MV-4-11 (cell line): ENCODE results near the gene UBE2G2.

Source experiments
- DNase-seq: peaks from one replicate; lab custom pipeline; 2025; lab: John Stamatoyannopoulos, UW

UBE2G2 gene

GRCh38 chr21:44801468-44802395 is at the start of gene UBE2G2:
UBE2G2 (minus strand) TSS chr21:44801820; CDS start chr21:44801748, 72 bp downstream.
- DNase-seq = peak; percentile 70

GRCh38 chr21:44850905-44851657 is 49.5 kb upstream of the UBE2G2 start:
- no peak for DNase-seq

- DNase-seq = no peak
Measured at GRCh38 chr21:44850208-44850800, 48.7 kb upstream of the UBE2G2 start.

- DNase-seq = peak; percentile 86
Measured at GRCh38 chr21:44849616-44850130, 48.1 kb upstream of the UBE2G2 start.

- no peak for DNase-seq
Measured at GRCh38 chr21:44848821-44849521, 47.4 kb upstream of the UBE2G2 start.

- no peak for DNase-seq
Measured at GRCh38 chr21:44847261-44848056, 45.8 kb upstream of the UBE2G2 start.

GRCh38 chr21:44846485-44847260 is 45.1 kb upstream of the UBE2G2 start:
- peak; percentile 85 for DNase-seq

GRCh38 chr21:44846224-44846484 is 44.5 kb upstream of the UBE2G2 start:
- no peak for DNase-seq

- DNase-seq = peak; percentile 77
Measured at GRCh38 chr21:44845418-44846223, 44.0 kb upstream of the UBE2G2 start.

GRCh38 chr21:44844256-44844655 is 42.6 kb upstream of the UBE2G2 start:
- no peak for DNase-seq

GRCh38 chr21:44842721-44843445 is 41.3 kb upstream of the UBE2G2 start:
- no peak for DNase-seq

- no peak for DNase-seq
Measured at GRCh38 chr21:44842087-44842486, 40.5 kb upstream of the UBE2G2 start.

GRCh38 chr21:44840771-44841170 is 39.2 kb upstream of the UBE2G2 start:
- no peak for DNase-seq

- no peak for DNase-seq
Measured at GRCh38 chr21:44838951-44839350, 37.3 kb upstream of the UBE2G2 start.

GRCh38 chr21:44838039-44838895 is 36.6 kb upstream of the UBE2G2 start:
- no peak for DNase-seq

- DNase-seq = no peak
Measured at GRCh38 chr21:44837537-44837936, 35.9 kb upstream of the UBE2G2 start.

GRCh38 chr21:44836666-44837471 is 35.2 kb upstream of the UBE2G2 start:
- DNase-seq = peak; percentile 47
